Activated T-cell treated with anti-CD3 and anti-CD28 coated beads for 24 hours (primary cell): ENCODE results near the gene NPR2.

ENCODE experiments used
- DNase-seq: peaks from one replicate; pipeline ENCODE4 v3.0.0-alpha.2; 2020; ENCODE audit warnings: low read depth

The NPR2 gene

DNA sequence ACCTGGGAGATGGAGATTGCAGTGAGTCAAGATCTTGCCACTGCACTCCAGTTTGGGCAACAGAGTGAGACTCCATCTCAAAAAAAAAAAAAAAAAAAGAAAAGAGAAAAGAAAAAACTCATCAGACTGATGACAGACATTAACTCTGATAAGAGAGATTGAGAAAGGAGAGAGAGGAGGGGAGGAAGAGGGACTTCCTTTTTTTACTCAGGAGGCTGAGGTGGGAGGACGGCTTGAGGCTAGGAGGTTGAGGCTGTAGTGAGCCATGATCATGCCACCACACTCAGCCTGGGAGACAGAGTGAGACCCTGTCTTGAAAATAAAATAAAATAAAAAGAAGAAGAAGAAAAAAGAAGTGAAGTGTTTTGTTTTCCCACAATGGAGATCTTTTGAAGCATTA lies 27.6 kb upstream of the NPR2 start:
- DNase-seq, result no peak

- DNase-seq, result no peak
These were observed 24.4 kb upstream of the NPR2 start for GRCh38 chr9:35766997-35767396.

DNA sequence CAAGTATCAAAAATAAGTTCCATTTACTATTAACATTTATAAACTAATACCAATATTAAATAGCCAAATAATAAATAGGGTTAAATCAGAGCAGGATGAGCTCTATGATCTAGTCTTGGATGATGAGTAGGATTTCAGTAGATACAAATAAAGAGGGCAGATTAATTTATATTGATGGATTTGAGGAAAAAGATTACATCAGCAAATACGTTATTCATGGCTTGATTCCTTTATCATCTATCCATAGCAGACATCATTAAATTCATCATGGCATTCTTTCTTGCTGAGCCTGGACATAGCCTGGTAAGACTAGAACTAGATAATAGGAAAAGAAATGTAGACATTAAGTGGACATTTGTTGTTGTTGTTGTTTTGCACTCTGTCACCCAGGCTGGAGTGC lies 23.9 kb upstream of the NPR2 start:
- DNase-seq, result no peak

DNA sequence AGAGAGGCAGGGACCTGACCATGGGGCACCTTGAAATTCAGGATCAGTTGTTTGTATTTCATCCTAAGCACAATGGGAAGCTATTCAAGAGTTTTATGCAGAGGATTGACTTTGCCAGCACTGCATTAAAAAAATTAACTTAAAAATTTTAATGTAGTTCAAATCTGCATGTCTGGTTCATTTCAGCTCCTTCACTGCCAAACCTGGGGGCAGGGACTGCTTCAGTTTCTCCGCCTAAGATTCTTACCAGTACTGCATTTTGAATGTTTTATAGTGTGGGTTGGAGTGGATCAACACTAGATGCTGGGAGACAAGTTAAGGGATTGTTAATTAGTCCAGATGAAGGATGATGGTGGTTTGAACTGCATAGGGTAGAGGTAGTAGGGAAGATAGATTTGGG lies 21.6 kb upstream of the NPR2 start:
- no peak for DNase-seq

GRCh38 chr9:35771075-35771433 lies 20.3 kb upstream of the NPR2 start:
- no peak for DNase-seq

- no peak for DNase-seq
These were observed 19.9 kb upstream of the NPR2 start for GRCh38 chr9:35771534-35771933.

DNA sequence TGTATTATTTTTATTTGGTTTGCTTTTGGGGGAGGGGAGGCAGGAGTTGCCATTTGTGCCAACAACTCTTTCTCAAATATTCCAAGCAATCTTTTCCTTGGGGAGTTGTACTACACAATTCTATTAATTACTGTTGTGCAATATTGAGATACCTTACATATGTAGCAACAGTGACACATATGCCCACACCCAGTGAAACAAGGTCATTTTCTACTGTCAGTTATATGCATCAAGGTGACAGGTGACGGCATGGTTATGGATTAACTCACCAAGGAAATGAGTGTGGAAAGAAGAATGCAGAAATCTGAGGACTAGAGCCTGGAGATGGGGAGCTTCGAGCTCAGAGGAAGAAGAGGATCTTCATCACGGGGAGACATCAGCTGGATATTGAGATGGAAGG lies 19.4 kb upstream of the NPR2 start:
- no peak for DNase-seq

DNA sequence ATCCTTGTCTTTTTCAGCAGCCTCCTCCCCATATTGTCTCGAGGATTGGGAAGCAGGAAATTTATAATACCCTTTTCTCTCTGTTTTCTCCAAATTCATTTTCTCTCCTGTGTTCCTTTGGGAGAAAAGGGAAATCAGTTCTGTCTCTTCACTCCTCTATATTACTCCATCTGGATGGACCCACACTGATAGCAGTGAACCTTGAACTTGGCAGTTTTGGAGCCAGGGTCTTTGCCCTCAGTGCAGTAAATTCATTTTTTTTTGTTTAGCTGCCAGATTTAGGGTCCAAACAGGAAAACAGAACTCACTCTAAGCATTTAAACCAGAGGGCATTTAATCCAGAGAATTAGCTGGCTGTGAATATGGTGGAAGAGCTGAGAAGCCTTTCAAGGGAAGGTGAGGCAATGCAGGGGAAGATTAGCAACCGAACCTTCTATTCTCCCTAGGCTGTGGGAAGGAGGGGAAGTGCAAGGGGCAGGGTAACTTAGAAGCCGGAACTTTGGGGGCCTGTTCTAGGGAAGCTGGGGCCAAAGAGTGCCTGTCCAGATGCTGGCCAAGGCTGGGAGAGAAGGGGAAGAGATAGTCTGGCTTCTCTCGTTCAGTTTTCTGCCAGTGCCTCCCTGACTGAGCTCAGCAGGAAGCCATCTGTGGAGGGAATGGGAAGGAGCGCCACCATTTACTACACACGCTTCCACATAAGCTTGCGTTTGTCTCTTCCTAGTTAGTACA lies 16.3 kb upstream of the NPR2 start:
- DNase-seq, result no peak

GRCh38 chr9:35776018-35776417 lies 15.4 kb upstream of the NPR2 start:
- no peak for DNase-seq

DNA sequence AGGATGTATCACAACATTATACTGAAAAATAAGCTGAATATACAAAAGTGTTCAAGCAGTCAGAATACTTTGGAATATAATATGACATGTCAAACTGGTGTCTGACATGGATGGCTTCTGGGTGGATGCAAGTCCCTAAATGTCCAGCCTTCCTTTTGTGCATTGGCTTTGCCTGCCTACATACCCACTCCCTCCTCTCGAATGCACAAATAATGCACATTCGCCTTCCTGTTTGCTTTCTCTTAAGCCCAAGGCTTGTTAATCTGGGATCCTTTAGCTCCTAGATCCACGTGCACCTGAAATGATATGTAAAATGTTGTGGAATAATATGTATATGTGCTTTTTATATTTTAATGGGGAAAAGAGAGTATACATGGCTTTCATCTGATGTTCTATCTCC lies 12.9 kb upstream of the NPR2 start:
- no peak for DNase-seq

DNA sequence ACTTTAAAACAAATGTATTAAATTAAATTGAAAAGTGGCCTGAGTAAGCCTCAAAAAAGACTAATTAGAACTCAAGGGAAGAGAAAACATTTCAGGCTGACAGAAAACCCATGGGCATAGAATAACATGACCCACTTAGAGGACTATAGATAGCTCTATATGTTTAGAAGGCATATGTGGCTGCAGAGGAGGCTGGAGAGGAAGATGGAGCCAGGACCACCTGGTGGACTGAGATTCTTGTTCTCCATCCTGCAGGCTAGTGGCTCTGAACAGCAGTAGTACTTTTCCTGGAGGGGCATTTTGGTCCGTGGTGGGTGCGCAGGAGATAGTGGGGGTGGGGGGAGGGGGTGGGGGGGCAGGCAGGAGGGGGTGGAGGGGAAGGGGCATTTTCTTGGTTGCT lies 10.3 kb upstream of the NPR2 start:
- DNase-seq, result no peak

DNA sequence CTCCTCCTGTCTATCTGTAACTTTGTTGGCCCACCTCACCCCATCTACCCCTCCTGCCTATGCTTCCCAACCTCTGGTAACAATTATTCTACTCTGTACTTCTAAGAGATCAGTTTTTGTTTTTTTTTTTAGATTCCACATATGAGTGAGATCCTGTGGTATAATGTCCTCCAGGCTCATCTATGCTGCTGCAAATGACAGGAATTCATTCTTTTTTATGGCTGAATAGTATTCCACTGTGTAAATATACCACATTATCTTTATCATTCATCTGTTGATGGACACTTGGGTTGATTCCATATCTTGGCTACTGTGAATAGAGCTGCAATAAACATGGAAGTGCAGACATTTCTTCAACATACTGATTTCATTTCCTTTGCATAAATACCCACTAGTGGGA lies 8.0 kb upstream of the NPR2 start:
- DNase-seq, result no peak

DNA sequence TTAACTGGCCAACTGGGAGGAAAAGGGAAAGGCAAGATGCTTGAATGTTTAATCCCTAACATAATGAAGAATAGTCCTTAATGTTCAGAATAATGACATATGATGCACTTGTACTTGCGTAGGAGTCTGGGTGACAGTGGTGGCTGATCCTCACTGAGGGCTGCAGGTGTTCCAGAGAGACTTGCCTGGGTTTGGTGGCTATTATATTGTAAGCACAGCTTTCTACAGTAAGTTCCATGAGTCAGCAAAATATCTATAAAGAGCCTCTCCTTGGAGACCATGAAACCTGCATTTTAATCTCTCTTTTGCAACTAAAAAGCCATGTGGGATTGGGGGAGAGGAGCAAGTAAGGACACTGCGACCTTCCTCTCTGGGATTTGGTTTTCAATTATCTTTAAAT lies 1.9 kb upstream of the NPR2 start:
- DNase-seq, result no peak

- no peak for DNase-seq
These were observed 1.4 kb upstream of the NPR2 start for GRCh38 chr9:35790025-35790384.

GRCh38 chr9:35790385-35791296 lies 750 bp upstream of the NPR2 start:
- DNase-seq, result peak; percentile 31

DNA sequence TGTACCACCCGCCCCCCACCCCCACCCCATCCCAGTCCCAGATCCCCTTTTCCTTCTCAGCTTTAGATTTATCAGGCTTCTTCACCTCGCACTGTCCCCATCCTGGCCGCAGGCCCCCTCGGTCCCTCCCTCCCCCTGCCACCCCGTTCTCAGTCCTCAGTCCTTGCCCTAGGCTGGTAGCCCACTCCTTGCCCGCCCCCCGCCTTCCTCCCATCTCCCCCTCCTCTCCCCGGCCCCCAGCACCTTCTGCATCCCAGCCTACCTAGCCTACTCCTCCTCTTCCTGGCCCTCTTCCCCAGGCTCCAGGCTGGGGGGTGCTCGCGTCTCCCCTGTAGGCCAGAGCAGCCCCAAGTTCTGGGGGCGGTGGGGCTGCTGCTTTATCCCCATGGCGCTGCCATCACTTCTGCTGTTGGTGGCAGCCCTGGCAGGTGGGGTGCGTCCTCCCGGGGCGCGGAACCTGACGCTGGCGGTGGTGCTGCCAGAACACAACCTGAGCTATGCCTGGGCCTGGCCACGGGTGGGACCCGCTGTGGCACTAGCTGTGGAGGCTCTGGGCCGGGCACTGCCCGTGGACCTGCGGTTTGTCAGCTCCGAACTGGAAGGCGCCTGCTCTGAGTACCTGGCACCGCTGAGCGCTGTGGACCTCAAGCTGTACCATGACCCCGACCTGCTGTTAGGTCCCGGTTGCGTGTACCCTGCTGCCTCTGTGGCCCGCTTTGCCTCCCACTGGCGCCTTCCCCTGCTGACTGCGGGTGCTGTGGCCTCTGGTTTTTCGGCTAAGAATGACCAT lies 828 bp downstream of the NPR2 start:
- no peak for DNase-seq

DNA sequence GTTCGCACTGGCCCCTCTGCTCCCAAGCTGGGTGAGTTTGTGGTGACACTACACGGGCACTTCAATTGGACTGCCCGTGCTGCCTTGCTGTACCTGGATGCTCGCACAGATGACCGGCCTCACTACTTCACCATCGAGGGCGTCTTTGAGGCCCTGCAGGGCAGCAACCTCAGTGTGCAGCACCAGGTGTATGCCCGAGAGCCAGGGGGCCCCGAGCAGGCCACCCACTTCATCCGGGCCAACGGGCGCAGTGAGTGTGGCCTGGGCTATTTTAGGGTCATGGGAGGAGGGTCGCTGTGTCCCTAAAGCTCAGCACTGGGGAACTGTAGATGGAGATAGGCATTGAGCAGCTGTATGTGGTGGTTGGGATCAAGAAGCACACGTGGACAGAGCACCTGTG lies 1.4 kb downstream of the NPR2 start:
- no peak for DNase-seq

DNA sequence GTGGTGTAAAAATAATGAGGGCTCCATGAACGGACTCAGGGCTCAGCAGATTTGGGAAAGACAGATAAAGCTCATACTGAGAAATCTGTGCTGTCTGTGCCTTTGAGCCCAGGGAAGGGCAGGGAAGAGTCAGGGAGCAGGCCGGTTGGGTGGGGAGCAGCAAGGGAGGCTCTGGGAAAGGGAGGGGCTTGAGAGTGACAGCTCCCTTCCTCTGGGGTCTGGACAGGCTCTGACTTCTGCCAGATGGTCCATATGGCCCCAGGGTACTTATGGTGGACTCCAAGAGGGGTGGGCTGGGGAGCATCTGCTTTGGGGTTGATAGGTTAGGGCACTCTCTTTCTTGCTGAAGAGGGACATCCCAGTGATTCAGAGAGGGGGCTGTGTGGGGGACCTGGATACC lies 2.1 kb downstream of the NPR2 start:
- DNase-seq, result no peak

DNA sequence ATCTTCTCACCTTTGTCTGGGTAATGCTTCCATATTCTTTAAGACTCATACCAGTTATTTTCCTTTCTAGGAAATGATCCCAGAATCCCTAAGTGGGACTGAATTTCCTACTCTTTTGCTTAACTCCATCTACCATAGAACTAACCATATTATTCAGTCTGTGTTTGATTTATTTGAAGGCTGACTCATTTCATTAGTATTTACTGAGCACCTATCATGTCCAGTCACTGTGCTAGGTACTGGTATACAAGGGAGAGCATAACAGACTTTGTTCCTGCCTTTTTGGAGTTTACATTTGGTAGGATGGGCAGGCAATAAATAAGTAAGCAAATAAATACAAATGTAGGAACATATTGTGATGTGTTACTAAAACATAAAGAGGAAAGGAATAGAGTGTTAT lies 4.3 kb downstream of the NPR2 start:
- DNase-seq, result no peak

- DNase-seq, result no peak
These were observed 6.1 kb downstream of the NPR2 start for GRCh38 chr9:35797311-35798109.

GRCh38 chr9:35798658-35799374 lies 7.4 kb downstream of the NPR2 start:
- peak; percentile 40 for DNase-seq
